Activated T-cell treated with anti-CD3 and anti-CD28 coated beads for 24 hours (primary cell): ENCODE measurements around the gene ZBTB45.
"Not testable (repeated sequence)": the region's sequence is repeated elsewhere in the genome, so short reads cannot be mapped to it uniquely, and the experiment has no call there.

ENCODE experiments used
- DNase-seq: peaks from one replicate; pipeline ENCODE4 v3.0.0-alpha.2; 2020; ENCODE audit warnings: low read depth

The ZBTB45 gene

DNA sequence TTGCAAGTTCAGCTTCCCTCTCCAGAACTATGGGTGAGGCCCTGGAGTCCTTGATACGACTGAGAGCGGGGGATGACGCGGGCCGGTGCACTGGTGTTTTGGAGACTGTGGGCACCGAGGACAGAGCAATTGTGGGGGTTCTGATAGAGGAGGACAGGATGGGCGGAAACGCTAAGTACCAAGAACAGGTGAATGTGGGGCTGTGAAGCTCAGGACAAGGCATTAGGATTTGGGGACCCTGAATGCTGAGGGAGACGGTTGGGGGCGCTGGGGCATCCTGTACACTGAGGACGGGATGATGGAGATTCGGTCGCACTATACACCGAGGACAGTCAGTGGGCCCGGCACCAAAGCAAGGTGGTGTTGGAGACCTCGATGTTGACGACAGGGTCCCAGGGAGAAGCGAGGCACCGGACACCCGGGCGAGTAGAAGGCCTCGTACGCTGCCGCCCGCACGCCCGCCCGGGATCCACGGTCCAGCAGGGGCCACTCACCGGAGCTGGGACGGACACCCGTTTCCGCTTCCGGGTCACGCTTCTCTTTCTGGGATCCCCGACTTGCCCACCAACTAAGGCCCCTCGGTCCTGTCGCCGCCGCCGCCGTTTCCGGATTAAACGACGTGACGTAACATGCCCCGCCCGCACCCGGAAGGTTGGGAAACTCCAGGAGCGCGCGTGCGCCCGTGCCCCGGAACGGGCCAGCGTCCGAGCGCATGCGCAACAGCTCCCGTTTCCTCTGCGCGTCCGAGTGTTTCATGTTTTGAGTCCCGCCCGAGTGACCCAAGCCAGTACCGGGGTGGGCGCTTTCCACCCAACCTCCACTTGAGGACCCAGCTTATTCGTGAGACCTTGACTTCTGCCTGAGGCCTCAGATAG lies 35.1 kb upstream of the ZBTB45 start, which contains the start of gene CHMP2A:
Gene CHMP2A, minus strand, starts transcription at position 612 of the 875 bp plus-strand sequence. CDS start 893 bp downstream, outside the sequence.
- peak; percentile 98 for DNase-seq

GRCh38 chr19:58553799-58554493 lies 34.3 kb upstream of the ZBTB45 start:
- no peak for DNase-seq

GRCh38 chr19:58552655-58553054 lies 33.0 kb upstream of the ZBTB45 start:
- DNase-seq, result no peak

- no peak for DNase-seq
Observed at GRCh38 chr19:58551577-58552471, 32.2 kb upstream of the ZBTB45 start.

DNA sequence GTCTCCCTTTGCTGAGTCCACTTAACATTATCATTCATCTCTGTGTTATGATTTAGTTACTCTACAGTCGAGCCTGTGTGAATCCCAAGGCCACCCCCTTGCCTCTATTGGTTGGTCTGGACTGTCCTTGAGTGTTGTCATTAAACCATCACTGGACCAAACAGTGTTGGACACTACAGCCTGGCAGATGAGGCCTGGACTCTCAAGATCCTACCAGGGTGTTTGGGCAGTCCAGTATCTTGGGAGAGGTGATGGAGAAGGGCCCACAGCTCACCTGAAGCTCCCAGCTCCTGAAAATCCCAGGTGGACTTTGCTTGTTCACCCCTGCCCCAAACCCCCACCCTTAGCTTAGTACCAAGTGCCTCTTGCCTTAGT lies 31.5 kb upstream of the ZBTB45 start:
- no peak for DNase-seq

DNA sequence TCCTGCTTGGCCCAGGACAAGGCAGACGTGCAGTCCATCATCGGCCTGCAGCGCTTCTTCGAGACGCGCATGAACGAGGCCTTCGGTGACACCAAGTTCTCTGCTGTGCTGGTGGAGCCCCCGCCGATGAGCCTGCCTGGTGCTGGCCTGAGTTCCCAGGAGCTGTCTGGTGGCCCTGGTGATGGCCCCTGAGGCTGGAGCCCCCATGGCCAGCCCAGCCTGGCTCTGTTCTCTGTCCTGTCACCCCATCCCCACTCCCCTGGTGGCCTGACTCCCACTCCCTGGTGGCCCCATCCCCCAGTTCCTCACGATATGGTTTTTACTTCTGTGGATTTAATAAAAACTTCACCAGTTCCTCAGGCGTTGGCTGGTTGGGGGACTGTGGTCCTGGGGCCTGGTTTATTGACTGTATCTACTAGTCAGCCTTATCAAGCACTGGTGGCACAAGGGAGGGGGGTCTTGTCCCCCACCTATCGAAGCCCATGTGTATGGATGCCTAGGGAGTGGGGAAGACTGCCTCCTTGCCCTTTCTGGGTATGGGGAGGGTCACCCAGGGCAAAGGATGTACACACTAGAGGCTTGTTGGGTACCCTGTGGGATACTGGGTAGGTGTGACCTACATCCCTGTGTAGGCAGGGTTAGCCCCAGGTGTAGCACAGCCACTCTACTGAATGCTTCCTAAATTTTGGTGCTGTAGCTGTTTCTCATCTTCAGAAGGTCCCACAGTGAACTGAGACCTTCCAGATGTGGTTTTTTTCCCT lies 30.9 kb upstream of the ZBTB45 start:
- no peak for DNase-seq

GRCh38 chr19:58549664-58550361 lies 30.2 kb upstream of the ZBTB45 start:
- DNase-seq, result no peak

DNA sequence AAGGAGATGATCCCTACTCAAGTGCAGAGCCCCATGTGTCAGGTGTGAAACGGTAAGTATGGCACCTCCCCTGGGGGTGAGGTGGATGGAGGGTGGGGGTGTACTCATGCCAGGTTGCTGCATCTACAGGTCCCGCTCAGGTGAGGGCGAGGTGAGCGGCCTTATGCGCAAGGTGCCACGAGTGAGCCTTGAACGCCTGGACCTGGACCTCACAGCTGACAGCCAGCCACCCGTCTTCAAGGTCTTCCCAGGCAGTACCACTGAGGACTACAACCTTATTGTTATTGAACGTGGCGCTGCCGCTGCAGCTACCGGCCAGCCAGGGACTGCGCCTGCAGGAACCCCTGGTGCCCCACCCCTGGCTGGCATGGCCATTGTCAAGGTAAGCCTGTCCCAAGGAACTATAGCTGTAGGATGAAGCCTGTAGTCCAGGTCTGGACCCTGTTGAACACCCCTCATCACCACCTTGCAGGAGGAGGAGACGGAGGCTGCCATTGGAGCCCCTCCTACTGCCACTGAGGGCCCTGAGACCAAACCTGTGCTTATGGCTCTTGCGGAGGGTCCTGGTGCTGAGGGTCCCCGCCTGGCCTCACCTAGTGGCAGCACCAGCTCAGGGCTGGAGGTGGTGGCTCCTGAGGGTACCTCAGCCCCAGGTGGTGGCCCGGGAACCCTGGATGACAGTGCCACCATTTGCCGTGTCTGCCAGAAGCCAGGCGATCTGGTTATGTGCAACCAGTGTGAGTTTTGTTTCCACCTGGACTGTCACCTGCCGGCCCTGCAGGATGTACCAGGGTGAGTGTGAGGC lies 29.5 kb upstream of the ZBTB45 start:
- no peak for DNase-seq

DNA sequence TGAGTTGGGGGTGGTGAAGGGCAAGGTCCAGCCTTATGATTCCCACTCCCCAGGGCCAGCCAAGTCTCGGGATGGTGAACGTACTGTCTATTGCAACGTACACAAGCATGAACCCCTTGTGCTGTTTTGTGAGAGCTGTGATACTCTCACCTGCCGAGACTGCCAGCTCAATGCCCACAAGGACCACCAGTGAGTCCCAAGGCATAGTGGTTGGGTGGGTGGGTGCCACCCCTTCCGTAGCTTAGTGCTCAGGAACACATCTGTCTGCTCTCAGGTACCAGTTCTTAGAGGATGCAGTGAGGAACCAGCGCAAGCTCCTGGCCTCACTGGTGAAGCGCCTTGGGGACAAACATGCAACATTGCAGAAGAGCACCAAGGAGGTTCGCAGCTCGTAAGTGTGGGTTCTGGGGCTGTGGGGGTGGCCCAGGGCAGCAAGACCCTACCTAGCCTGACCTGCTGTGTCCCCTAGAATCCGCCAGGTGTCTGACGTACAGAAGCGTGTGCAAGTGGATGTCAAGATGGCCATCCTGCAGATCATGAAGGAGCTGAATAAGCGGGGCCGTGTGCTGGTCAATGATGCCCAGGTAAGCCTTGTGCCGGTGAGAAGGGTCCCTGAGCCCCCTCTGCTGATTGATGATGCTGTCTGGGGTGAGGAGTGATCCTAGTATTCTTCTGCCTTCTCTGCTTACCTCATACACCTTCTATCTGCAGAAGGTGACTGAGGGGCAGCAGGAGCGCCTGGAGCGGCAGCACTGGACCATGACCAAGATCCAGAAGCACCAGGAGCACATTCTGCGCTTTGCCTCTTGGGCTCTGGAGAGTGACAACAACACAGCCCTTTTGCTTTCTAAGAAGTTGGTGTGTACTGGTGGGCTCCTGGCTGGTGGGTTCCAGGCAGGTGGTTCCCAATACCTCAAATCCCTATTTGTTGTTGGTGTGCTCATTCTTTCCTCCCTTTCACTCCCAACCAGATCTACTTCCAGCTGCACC lies 28.0 kb upstream of the ZBTB45 start:
- no peak for DNase-seq

- DNase-seq, result no peak
Observed at GRCh38 chr19:58546019-58546530, 26.5 kb upstream of the ZBTB45 start.

DNA sequence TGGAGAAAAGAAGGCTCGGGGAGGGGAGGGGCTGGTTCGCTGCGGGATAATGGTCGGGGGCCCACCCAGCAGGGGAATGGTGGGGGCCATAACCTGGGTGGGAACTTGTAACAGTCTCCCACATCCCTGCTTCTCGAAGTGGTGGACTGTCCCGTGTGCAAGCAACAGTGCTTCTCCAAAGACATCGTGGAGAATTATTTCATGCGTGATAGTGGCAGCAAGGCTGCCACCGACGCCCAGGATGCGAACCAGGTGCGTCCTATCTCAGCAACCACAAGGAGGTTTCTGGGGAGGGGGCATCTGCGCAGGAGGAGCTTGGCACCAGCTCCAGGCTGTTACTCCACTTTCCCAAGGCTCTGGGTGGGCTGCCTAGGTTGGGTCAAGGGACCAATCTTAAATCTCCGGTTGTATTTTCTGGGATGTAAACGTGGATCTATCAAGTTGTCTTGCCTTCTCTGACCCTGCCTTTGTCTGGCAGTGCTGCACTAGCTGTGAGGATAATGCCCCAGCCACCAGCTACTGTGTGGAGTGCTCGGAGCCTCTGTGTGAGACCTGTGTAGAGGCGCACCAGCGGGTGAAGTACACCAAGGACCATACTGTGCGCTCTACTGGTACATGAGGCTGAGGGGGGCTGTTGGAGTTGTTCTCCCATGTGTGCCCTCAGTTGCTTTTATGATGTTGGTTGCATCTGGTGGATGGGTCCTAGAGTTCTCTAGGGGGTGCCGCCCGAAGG lies 25.8 kb upstream of the ZBTB45 start:
- no peak for DNase-seq

GRCh38 chr19:58544591-58545285 lies 25.1 kb upstream of the ZBTB45 start:
- peak; percentile 66 for DNase-seq

DNA sequence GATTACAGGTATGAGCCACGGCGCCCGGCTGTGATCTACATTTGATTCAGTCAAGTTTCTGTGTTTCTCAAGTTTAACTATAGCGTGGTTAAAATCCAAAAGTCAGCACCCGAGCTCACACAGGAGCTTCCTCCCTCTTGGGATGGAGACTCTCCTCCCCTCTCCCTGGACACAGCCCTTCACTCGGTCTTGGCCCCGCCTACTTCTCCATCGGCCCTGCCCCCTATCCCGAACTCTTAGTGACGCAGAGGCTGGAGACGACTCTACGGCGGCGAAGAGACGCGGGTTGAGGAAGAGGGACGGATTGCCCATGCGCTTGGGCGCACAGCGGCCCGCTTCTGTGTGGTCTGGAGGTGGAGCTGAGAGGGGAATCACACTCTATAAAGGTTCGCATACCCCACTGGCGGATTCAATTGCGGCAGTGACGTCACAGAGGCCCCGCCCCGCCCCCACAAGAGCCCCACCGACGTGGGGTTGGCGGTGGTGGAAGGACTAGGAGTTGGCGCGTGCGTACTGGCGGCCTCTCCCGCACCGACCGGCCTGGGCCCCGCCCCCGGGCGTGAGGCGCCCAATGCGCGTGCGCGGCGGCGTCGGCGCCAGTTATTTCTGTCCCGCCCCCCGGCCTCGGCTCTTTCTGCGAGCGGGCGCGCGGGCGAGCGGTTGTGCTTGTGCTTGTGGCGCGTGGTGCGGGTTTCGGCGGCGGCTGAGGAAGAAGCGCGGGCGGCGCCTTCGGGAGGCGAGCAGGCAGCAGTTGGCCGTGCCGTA lies 24.4 kb upstream of the ZBTB45 start, which contains the start of gene TRIM28:
Gene TRIM28, plus strand, starts transcription at position 239 of the 765 bp plus-strand sequence. CDS start 694 bp downstream, outside the sequence.
- peak; percentile 100 for DNase-seq

DNA sequence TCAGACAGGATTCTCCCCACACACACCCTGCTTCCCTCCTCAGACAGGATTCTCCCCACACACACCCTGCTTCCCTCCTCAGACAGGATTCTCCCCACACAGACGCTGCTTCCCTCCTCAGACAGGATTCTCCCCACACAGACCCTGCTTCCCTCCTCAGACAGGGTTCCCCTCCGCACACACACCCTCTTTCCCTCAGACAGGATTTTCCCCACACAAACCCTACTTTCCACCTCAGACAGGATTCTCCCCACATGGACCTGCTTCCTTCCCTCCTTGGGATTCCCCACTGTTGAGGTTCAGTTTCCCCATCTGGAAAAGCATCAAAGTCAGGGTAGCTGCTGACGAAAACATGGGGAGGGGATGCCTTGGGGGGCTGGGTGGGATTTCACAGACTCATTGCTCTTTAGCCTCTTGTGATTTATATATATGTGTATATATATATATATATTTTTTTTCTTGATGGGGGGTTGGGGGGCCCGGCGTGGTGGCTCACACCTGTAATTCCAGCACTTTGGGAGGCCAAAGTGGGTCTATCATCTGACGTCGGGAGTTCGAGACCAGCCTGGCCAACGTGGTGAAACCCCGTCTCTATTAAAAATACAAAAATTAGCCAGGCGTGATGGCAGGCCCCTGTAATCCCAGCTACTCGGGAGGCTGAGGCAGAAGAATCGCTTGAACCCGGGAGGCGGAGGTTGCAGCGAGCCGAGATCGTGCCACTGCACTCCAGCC lies 23.2 kb upstream of the ZBTB45 start:
- not testable (repeated sequence) for DNase-seq

DNA sequence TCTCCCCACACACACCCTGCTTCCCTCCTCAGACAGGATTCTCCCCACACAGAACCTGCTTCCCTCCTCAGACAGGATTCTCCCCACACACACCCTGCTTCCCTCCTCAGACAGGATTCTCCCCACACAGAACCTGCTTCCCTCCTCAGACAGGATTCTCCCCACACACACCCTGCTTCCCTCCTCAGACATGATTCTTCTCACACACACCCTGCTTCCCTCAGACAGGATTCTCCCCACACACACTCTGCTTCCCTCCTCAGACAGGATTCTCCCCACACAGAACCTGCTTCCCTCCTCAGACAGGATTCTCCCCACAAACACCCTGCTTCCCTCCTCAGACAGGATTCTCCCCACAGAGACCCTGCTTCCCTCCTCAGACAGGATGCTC lies 19.6 kb upstream of the ZBTB45 start:
- DNase-seq, result not testable (repeated sequence)
